Renal cortex interstitium (tissue), 11 donors: ENCODE results near the gene DNASE2. TPM values are rescaled to one million over a fixed set of nuclear protein-coding genes. Genes with fewer than 3 reads are reported as not detected.
"Not testable (repeated sequence)": the region's sequence is repeated elsewhere in the genome, so short reads cannot be mapped to it uniquely, and the experiment has no call there.

Source experiments
- DNase-seq, 11 donors: peaks; one replicate each; pipeline ENCODE4 v3.0.0-alpha.2; 2013; ENCODE audit warnings: low read depth in 9 of 11, low spot score in 4 of 11; ENCODE audit errors: extremely low read depth in 1 of 11
- polyA plus RNA-seq, 3 donors: library from polyadenylated mRNA; unstranded; fragments of 120-200 nt; gene quantifications; one replicate each; pipeline ENCODE4 v1.2.1, GENCODE V29; 2013; ENCODE audit not compliant: insufficient read length in 3 of 3

The DNASE2 gene
- polyA plus RNA-seq, 3 donors, result 10.2 to 12.6 (median 11.7) TPM

GRCh38 chr19:12890787-12891552 is 9.7 kb upstream of the DNASE2 start, which contains the start of gene GCDH:
Gene GCDH, plus strand, starts transcription at chr19:12891160. Its CDS starts 145 bp downstream, at chr19:12891305.
- peak; percentile 89 to 99 (median 96) for DNase-seq

- DNase-seq, result not testable (repeated sequence)
Measured at GRCh38 chr19:12890299-12890786, 9.1 kb upstream of the DNASE2 start.

DNA sequence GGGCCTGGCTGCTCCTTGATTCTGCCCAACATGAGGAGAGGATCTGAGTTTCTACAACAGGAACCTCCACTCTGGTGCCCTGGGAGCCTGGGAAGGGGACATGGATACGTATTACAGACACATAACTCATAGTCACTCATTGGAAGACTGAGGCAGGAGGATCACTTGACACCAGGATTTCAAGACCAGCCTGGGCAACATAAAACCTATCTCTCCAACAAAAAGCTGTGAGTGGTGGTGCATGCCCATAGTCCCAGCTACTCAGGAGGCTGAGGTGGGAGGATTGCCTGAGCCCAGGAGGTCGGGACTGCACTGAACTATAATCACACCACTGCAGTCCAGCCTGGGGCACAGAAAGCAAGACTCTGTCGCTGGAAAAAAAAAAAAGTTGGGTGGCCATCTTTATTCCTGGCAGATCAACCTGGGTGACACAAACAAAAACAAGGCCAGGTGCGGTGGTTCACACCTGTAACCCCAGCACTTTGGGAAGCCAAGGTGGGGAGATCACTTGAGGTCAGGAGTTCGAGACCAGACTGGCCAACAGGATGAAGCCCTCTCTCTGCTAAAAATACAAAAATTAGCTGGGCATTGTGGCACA is 6.9 kb upstream of the DNASE2 start:
- DNase-seq, result no peak

GRCh38 chr19:12886969-12887747 is 5.9 kb upstream of the DNASE2 start, which contains the start of gene KLF1:
Gene KLF1, minus strand, starts transcription at chr19:12887201. Its CDS starts 61 bp downstream, at chr19:12887140.
- DNase-seq, result no peak

DNA sequence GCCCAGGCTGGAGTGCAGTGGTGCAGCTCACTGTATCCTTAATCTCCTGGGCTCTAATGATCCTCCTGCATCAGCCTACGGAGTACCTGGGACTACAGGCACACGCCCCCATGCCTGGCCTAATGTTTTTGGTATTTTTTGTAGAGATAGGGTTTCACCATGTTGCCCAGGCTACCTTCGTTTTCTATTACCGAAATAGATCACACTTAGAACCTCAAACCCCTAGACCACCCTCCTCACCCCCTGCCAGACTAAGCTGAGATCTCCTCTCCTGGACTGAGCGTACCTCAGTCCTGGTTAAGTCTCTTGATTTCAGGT is 5.4 kb upstream of the DNASE2 start:
- DNase-seq, result no peak

- no peak for DNase-seq
Measured at GRCh38 chr19:12885749-12886650, 4.8 kb upstream of the DNASE2 start.

DNA sequence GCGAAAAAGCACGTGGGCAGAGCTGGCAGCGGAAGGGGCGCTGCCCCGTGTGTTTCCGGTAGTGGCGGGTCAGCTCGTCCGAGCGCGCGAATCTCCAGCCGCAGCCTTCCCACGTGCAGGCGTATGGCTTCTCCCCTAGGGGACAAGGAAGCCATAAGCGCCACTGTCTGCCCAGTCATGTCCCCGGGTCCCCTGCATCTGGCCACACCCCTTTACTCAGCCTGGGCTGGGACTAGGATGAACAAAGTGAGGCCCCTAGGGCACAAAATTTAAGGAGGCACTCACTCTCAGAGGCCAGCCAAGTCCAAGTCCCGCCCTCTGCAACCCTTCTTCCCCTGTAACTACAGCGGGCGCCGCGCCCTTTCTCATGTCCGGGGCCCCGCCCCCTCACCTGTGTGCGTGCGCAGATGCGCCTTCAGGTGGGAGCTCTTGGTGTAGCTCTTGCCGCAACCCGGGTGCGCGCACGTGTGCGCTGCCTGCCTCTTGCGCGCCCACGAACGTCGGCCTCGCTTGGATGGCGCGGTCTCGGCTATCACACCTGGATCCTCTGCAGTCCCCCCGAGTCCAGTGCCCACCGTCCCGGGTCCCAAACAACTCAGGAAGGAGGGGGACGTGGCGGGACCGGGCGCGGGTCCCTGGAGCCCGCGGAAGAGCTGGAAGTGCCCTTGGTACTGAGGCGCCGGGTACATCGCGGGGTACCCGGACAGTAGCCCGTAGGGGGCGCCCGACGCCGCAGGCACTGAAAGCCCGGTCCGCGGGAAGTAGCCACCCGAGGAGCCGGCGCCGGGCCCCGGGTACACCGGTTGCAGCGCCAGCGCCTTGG is 3.9 kb upstream of the DNASE2 start:
- peak in 3 of 11 donors; percentile 5 to 43 (median 32) for DNase-seq

DNA sequence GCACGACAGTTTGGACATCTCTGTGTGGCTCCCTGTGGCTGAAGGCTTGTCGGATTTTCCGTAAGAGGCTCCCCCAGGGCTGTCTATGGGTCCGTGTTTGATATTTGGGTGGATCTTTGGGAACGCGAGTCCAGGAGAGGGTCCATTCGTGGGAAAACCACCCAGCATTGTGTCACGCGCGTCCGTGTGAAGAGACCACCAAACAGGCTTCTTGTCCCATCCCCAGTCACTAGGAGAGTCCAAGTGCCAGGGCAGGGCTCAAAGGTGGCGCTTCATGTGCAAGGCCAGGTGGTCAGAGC is 3.3 kb upstream of the DNASE2 start:
- no peak for DNase-seq

GRCh38 chr19:12884202-12884601 is 3.0 kb upstream of the DNASE2 start:
- no peak for DNase-seq

DNA sequence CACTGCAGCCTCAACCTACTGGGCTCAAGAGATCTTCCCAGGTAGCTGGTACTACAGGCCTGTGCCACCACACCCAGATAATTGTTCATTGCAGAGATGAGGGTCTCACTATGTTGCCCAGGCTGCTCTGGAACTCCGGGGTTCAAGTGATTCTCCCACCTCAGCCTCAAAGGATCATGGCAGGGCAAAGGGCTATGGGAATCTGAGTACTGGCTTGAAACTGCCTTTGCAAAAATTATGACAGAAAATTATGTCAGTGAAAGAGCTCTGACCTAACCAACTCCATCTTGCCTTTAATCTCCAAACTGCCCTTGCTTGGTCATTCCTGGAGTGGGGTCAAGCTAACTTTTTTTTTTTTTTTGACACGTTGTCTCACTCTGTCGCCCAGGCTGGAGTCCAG is 1.3 kb upstream of the DNASE2 start:
- no peak for DNase-seq

- DNase-seq, result no peak
Measured at GRCh38 chr19:12880551-12881171, 588 bp downstream of the DNASE2 start.

DNA sequence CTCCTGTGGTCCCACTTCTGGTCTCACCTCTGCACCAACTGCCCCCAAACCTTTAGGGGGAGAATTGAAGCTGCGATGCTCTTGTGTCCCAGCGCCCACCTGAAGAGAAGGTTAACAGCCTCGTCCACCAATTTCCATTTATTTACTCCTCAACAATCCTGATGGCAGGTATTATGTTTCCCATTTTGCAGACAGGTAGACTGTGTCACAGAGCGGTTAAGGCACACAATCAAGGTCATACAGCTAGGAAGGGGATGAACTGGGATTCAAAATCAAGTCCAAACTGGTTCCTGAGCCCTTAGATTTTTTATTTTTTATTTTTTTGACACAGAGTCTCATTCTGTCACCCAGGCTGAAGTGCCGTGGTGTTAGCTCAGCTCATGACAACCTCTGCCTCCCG is 6.2 kb downstream of the DNASE2 start:
- no peak for DNase-seq

DNA sequence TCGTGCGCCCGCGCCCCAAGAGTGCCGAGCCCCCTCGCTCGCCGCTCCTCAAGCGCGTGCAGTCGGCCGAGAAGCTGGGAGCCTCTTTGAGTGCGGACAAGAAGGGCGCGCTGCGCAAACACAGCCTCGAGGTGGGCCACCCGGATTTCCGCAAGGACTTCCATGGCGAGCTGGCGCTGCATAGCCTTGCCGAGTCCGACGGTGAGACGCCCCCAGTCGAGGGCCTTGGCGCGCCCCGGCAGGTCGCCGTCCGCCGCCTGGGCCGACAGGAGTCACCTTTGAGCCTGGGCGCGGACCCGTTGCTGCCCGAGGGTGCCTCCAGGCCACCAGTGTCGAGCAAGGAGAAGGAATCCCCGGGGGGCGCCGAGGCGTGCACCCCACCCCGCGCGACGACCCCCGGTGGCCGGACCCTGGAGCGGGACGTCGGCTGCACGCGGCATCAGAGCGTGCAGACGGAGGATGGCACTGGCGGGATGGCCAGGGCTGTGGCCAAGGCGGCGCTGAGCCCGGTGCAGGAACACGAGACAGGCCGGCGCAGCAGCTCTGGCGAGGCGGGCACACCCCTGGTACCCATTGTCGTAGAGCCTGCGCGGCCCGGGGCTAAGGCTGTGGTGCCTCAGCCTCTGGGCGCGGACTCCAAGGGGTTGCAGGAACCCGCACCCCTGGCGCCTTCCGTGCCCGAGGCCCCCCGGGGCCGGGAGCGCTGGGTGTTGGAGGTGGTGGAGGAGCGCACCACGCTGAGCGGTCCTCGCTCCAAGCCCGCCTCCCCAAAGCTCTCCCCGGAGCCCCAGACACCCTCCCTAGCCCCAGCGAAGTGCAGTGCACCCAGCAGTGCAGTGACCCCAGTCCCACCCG is 7.1 kb downstream of the DNASE2 start:
- DNase-seq, result no peak

- DNase-seq, result no peak
Measured at GRCh38 chr19:12872941-12873890, 8.0 kb downstream of the DNASE2 start.

DNA sequence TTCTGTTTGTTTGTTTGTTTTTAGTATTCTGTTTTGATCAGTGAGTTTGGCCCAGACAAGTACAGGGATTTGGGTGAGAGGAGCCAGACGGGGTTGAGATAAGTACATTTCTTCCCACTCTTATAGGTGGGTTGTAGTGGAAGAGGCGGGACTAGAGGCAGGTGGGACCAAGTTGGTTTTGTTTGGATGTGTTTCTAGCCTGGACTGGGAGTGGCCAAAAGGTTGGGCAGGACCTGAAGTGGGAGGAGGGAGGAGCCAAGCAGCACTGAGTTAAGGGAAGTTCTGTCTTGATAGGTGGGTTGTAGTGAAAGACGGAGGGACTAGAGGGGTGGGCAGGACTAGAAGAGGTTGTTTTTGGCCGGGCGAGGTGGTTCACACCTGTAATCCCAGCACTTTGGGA is 9.0 kb downstream of the DNASE2 start:
- no peak for DNase-seq

DNA sequence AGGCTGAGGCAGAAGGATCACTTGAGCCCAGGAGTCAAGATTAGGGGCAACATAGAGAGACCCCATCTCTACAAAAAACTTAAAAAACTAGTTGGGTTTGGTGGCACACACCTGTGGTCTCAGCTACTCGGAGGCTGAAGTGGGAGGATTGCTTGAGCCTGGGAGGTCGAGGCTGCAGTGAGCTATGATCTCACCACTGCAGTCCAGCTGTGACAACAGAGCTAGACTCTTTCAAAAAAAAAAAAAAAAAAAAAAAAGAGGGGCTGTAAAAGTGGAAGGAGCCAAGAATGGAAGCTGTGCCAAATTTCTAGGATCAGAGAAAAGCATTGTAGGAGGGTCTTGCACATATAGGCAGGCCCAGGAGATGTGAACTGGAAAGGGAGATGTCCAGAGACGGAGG is 9.6 kb downstream of the DNASE2 start:
- no peak for DNase-seq
